Epithelial cell of proximal tubule (primary cell): ENCODE data around the gene AKAP13. TPM values are rescaled to one million over a fixed set of nuclear protein-coding genes. Genes with fewer than 3 reads are reported as not detected.

Experiments
- DNase-seq: peaks from one replicate; pipeline ENCODE4 v3.0.0-alpha.2; 2011; ENCODE audit warnings: low read depth
- H3K4me3 ChIP-seq: 2 replicates; pipeline ENCODE4 v1.5.1; 2011; ENCODE audit warnings: low read depth, mild to moderate bottlenecking, low read length
- total RNA-seq: library from RNA; depleted of rRNA; stranded (reverse); fragments of >200 nt; gene quantifications from 2 replicates; pipeline ENCODE4 v1.2.3, GENCODE V29; 2015
- TF ChIP-seq, protein P1 (sequence below): conservative IDR thresholded peaks from 2 replicates; pipeline ENCODE4 v1.5.1; 2012; ENCODE audit warnings: low read depth, mild to moderate bottlenecking, low read length

AKAP13 gene
- total RNA-seq, 1 donor from 2014 or later: 40.9 TPM

DNA sequence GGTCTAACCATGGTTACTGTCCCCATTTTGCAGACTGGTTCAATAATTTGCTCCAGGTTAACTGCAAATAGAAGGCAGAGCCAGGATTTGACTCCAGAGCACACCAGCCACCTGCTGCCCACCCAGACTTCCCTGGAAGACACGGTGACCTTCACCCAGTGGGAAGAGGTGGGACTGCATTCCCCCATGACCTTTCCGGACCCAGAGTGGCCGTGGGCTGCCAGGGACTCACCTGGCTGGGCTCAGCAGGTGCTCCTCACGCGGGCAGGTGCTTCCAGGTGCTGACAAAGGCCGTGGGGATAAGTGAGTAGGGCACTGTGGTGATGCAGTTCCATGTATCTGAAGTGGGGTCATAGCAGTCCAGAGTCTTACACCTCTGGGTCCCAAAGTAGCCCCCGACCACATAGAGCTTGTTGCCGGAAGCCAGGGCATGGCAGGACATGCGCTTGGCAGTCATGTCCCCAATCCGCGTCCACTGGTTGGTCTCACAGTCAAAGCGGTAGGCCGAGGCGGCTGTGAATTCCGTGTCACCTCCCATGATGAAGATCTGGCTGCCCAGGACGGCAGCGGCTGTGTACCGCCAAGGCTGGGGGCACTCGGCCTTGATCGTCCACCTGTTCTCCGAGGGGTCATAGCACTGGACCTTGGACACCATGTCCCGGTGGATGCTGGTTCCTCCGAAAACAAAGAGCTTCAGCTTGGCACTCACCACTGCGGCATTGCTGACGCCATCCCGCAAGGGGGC, 387.6 kb downstream of the AKAP13 start:
- H3K4me3 ChIP-seq: no peak overlapping the region
- TF ChIP-seq, protein P1, sequence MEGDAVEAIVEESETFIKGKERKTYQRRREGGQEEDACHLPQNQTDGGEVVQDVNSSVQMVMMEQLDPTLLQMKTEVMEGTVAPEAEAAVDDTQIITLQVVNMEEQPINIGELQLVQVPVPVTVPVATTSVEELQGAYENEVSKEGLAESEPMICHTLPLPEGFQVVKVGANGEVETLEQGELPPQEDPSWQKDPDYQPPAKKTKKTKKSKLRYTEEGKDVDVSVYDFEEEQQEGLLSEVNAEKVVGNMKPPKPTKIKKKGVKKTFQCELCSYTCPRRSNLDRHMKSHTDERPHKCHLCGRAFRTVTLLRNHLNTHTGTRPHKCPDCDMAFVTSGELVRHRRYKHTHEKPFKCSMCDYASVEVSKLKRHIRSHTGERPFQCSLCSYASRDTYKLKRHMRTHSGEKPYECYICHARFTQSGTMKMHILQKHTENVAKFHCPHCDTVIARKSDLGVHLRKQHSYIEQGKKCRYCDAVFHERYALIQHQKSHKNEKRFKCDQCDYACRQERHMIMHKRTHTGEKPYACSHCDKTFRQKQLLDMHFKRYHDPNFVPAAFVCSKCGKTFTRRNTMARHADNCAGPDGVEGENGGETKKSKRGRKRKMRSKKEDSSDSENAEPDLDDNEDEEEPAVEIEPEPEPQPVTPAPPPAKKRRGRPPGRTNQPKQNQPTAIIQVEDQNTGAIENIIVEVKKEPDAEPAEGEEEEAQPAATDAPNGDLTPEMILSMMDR: no peak
- DNase-seq: no peak

DNA sequence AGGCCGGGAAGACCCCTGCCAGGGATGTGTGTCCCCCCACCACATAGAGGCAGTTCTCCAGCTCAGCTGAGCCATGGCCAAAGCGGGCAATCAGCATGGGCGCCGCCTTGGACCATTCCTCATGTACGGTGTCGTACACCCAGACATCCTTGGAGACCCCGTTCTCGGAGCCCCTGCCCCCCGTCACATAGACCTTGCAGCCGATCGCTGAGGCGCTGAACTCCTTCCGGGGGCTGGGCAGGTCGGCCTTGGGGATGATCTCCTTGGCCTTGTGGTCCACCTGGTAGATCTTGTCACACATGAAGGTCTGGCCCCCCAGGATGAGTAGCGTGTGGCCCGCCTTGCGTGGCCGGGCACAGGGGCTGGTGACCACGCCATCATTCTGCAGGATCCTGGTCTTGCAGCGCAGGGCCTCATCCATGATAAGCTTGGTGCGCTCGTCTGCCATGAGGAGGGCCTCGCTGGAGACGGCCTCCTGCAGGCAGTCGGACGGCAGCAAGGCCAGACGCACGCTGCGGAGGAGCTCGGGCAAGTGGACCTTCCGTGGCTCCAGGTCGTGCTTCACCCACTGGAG, 388.3 kb downstream of the AKAP13 start:
- no peak for DNase-seq
- H3K4me3 ChIP-seq: no peak overlapping the region
- TF ChIP-seq, protein P1: no peak

DNA sequence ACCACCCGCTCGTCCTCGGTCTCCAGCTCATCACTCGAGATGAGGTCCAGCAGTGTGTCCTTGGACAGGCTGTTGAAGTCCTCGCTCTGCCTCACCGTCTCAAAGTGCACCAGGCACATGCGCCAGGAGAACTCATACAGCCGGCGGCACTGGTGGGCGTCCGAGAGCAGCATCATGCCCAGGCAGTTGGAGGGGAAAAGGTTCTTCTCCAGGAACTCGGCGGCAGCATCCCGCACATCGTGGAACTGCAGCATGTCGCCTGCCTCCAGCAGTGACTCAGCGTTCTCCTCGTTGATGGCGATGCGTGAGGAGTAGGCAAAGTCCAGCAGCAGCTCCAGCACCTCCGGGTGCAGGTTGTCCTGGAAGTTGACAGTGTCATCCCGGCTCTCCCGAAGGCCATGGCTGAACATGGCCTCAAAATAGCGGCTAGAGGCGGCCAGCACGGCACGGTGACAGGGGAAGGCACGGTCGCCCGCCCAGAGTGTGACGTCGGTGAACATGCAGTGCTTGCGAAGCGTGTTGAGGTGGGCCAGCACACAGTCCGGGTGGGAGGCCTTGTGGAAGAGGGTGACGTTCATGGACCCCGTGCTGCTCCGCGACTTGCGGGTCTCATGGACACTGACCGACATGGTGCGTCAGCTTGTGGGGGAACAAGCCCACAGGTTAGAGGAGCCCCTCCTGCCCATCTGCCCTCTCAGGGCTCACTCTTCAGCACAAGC, 388.9 kb downstream of the AKAP13 start:
- TF ChIP-seq, protein P1: no peak

DNA sequence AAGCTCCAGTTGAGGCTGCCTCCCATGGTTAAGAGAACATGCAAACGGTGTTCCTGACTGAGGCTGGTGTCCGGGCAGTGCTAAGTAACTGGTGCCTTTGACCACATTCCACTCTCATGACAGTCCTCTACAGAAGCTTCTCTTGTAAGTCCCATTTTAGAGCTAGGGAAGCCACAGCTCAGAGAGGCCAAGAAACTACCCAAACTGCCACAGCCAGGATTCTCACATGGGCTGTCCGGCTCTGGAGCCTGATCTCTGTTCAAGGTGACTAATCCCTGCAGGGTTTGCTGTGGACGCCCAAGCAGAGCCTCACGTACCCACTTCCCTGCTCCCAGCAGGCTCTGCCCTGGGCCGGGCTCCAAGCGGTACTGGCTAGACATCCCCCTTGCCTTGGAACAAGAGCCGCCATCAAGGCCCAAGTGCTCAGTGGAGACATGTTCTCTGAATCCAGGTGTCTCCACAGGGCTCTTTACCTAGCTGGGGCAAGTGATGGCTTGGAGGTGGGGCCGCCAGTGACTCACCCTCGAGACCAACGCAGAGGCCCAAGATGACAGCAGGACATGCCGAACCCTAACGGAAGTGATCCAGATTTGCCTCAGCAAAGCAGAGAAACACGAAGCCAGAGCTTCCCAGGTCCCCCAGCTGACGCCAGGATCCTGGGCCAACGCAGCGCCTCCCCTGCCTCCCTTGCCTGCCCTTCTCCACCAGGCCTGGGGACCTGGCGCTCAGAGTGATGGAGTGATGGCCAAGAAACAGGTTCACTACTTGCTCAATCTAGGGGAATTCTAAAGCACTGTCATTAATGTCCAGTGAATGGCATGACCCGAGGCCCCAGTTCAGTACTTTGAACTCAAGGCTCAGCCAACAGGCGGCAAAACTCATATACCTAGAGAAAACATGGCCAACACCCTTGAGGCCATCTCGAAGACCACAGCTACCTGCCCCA, 390.0 kb downstream of the AKAP13 start:
- DNase-seq: no peak
- no peak overlapping the region for H3K4me3 ChIP-seq
- TF ChIP-seq, protein P1: no peak

More for the DNA sequence above, 388.9 kb downstream of the AKAP13 start:
- no peak overlapping the region for H3K4me3 ChIP-seq
- no peak for DNase-seq

DNA sequence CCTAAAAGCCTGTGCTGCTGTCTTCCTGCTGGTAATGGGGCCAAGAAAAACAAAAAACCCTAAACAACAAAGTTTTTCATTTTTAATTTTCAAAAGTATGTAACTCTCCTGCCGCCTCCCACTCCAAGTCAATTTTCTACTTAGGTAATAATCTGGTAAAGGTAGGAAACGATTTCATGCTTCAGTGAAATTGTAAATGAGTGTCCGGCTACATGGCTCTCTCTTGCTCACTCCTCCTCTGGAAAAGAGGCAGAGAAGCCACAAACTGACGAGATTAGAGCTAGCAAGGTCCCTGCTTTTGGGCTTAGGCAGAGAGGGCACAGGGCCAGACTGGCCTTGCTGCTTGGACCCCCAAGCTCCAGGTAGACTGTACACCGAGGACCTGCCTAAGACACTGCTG, 390.9 kb downstream of the AKAP13 start:
- H3K4me3 ChIP-seq: peak overlapping the region; percentile 20
- TF ChIP-seq, protein P1: no peak
- no peak for DNase-seq

DNA sequence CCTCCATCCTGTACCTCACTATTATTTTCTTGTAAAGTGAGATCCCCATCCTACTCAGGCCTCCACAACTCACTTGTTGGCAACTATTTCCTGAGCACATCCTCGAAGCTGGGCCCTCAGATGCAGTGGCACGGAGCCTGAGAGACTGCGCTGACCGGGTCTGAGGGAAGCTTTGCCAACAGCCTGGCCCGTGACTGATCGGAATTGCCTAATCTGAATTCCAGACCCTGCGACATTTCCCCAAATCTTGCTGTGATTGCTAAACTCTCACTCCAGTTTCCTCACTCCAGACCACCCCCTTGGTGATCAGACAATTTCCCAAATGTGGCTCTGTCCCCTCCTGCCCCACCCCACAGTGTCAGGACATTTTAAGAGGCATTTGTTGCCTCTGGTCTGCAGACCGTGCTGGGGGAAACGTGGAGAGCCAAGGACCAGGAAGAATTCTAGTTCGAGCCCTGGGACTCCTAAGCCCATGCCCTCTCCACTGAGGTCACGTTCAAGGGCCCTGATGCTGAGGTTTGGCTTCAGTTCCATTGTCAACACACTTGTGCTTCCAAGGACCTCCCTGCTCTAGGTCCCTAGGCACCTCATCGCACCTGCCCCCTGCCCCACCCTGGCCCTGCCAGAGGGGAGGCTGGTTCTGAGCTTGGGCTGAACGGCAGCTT, 391.5 kb downstream of the AKAP13 start:
- no peak for DNase-seq

More for the DNA sequence above, 391.5 kb downstream of the AKAP13 start:
- TF ChIP-seq, protein P1: no peak
- H3K4me3 ChIP-seq: no peak overlapping the region
